HEK293 (cell line): ENCODE results near the gene ITGA11.
A peak's percentile ranks its signal among the peaks of the same experiment; 100 is the strongest.

Experiments
- CTCF ChIA-PET: fragments of 350-600 bp; formaldehyde crosslinking; extraction: SDS; loops from one replicate; lab custom pipeline; 2021; ENCODE audit warnings: antibody characterized with exemption; lab: Yijun Ruan, JAX
- POLR2A ChIA-PET: fragments of 300-600 bp; formaldehyde crosslinking; extraction: SDS; loops from one replicate; lab custom pipeline; 2020; ENCODE audit warnings: antibody characterized with exemption, inconsistent platforms; lab: Yijun Ruan, JAX
- H3K27ac ChIP-seq: fragments of 200-500 bp; sonication (Bioruptor generic); 2 replicates; pipeline ENCODE4 v1.5.1; 2014; ENCODE audit warnings: low read depth, low read length, control low read depth, inconsistent platforms; ENCODE audit errors: extremely low read depth
- H3K36me3 ChIP-seq, 2 experiments: fragments of 200-500 bp in 1 of 2; sonication (Bioruptor generic) in 1 of 2; 1 replicate in 1 of 2; 2 replicates in 1 of 2; pipeline ENCODE4 v1.5.1; 2014 to 2017; ENCODE audit warnings: inconsistent platforms in 2 of 2, low read length in 2 of 2; ENCODE audit not compliant: control insufficient read depth in 2 of 2, insufficient read depth in 1 of 2
- H3K4me1 ChIP-seq: fragments of 200-500 bp; sonication (Bioruptor generic); 2 replicates; pipeline ENCODE4 v1.5.1; 2014; ENCODE audit warnings: mild to moderate bottlenecking, low read length, inconsistent platforms; ENCODE audit not compliant: control insufficient read depth, insufficient read depth
- H3K4me3 ChIP-seq: 2 replicates; pipeline ENCODE4 v1.5.1; 2011; ENCODE audit warnings: low read depth, mild to moderate bottlenecking, control low read depth, low read length, moderate library complexity
- H3K9me3 ChIP-seq: fragments of 200-500 bp; sonication (Bioruptor generic); 2 replicates; pipeline ENCODE4 v1.5.1; 2014; ENCODE audit warnings: low read depth, low read length, inconsistent platforms; ENCODE audit not compliant: control insufficient read depth, insufficient read depth
- EGR2 ChIP-seq: fragments of 450-650 bp; formaldehyde crosslinking; IDR thresholded peaks from 2 replicates; pipeline ENCODE4 v1.5.1; 2016; ENCODE audit warnings: low read depth, missing biosample characterization, missing genetic modification characterization
- REPIN1 ChIP-seq: fragments of 450-650 bp; formaldehyde crosslinking; IDR thresholded peaks from 2 replicates; pipeline ENCODE4 v1.5.1; 2017; ENCODE audit warnings: missing biosample characterization, missing genetic modification characterization, low read depth
- ZBTB1 ChIP-seq: fragments of 450-650 bp; formaldehyde crosslinking; IDR thresholded peaks from 2 replicates; pipeline ENCODE4 v1.5.1; 2016; ENCODE audit warnings: missing biosample characterization, missing genetic modification characterization
- ZBTB21 ChIP-seq: fragments of 450-650 bp; formaldehyde crosslinking; IDR thresholded peaks from 2 replicates; pipeline ENCODE4 v1.5.1; 2017; ENCODE audit warnings: missing biosample characterization, missing genetic modification characterization
- ZFHX2 ChIP-seq: fragments of 450-650 bp; formaldehyde crosslinking; conservative IDR thresholded peaks from 2 replicates; pipeline ENCODE4 v1.5.1; 2016; ENCODE audit warnings: missing biosample characterization, missing genetic modification characterization
- ZFP37 ChIP-seq: fragments of 450-650 bp; formaldehyde crosslinking; IDR thresholded peaks from 2 replicates; pipeline ENCODE4 v1.5.1; 2016; ENCODE audit warnings: missing biosample characterization, missing genetic modification characterization
- ZNF157 ChIP-seq: fragments of 450-650 bp; formaldehyde crosslinking; IDR thresholded peaks from 2 replicates; pipeline ENCODE4 v1.5.1; 2016; ENCODE audit warnings: missing biosample characterization, missing genetic modification characterization
- ZNF174 ChIP-seq: fragments of 450-650 bp; formaldehyde crosslinking; IDR thresholded peaks from 2 replicates; pipeline ENCODE4 v1.5.0; 2017; ENCODE audit warnings: missing biosample characterization, mild to moderate bottlenecking, missing genetic modification characterization
- ZNF2 ChIP-seq: fragments of 450-650 bp; formaldehyde crosslinking; IDR thresholded peaks from 2 replicates; pipeline ENCODE4 v1.5.1; 2016; ENCODE audit warnings: missing biosample characterization, missing genetic modification characterization
- ZNF266 ChIP-seq: fragments of 450-650 bp; formaldehyde crosslinking; IDR thresholded peaks from 2 replicates; pipeline ENCODE4 v1.5.1; 2016; ENCODE audit warnings: missing biosample characterization, missing genetic modification characterization, low read depth
- ZNF292 ChIP-seq: fragments of 450-650 bp; formaldehyde crosslinking; IDR thresholded peaks from 2 replicates; pipeline ENCODE4 v1.5.1; 2016; ENCODE audit warnings: low read depth, missing biosample characterization, missing genetic modification characterization, borderline replicate concordance
- ZNF341 ChIP-seq: fragments of 450-650 bp; formaldehyde crosslinking; IDR thresholded peaks from 2 replicates; pipeline ENCODE4; 2016; ENCODE audit warnings: low read depth, missing biosample characterization, missing genetic modification characterization
- ZNF404 ChIP-seq: fragments of 450-650 bp; formaldehyde crosslinking; IDR thresholded peaks from 2 replicates; pipeline ENCODE4 v1.5.1; 2017; ENCODE audit warnings: missing biosample characterization, missing genetic modification characterization
- ZNF426 ChIP-seq: fragments of 450-650 bp; formaldehyde crosslinking; IDR thresholded peaks from 2 replicates; pipeline ENCODE4 v1.5.1; 2017; ENCODE audit warnings: missing biosample characterization, missing genetic modification characterization, mild to moderate bottlenecking, inconsistent platforms, moderate library complexity
- ZNF501 ChIP-seq: fragments of 450-650 bp; formaldehyde crosslinking; IDR thresholded peaks from 2 replicates; pipeline ENCODE4 v1.5.1; 2016; ENCODE audit warnings: missing biosample characterization, missing genetic modification characterization
- ZNF600 ChIP-seq: fragments of 450-650 bp; formaldehyde crosslinking; IDR thresholded peaks from 2 replicates; pipeline ENCODE4 v1.5.1; 2016; ENCODE audit warnings: missing biosample characterization, missing genetic modification characterization
- ZNF629 ChIP-seq: fragments of 450-650 bp; formaldehyde crosslinking; IDR thresholded peaks from 2 replicates; pipeline ENCODE4 v1.5.1; 2017; ENCODE audit warnings: missing biosample characterization, missing genetic modification characterization
- ZNF791 ChIP-seq: fragments of 450-650 bp; formaldehyde crosslinking; IDR thresholded peaks from 2 replicates; pipeline ENCODE4 v1.5.1; 2016; ENCODE audit warnings: missing biosample characterization, missing genetic modification characterization
- ZNF792 ChIP-seq: fragments of 450-650 bp; formaldehyde crosslinking; IDR thresholded peaks from 2 replicates; pipeline ENCODE4 v1.5.1; 2016; ENCODE audit warnings: missing biosample characterization, missing genetic modification characterization

The ITGA11 gene

DNA sequence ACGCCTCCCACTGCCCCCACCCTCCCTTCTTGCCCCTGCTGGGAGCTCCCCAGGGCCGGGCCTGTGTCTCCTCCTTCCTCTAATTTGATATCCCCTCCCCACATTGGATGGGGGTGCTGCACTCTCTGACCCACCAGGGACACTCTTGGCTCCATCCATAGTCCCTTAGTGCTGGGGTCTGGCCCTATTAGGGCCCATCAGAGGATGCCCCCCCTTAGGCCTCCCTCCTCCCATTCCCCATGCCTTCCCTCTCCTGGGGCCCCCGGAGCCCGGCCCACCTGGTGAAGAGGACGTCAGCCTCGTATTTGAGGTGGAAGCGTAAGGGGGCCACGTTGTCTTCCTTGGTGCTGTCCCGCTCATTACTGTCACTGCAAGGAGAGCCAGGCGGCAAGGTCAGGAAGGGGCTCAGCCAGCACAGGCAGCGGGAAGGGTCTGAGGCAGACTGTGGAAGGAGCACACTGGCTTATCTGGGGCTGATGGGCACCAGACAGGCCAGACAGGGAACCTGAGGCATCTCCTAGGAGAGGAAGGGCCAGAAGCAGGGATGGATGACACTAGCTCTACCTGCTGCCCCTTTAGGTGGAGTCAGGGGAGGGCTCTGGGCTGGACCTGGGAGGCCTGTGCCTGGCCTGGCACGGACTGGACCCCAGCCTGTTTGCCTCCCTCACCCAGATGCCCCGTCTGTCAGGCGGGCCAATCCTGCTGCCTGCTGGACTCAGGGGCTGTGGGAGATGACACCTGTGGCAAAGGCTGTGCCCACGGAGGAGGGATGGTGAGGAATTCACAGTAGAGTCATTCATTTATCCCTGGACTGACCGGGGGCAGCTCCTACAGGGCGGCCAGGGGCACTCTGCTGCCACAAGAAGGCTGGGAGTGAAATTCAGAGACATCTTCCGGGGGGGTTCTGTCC is 118.2 kb downstream of the ITGA11 start:
- ChIA-PET POLR2A (no interaction called here), CTCF (interaction anchor here (0.6 to 1.4 kb wide), 2 partner anchors 225 to 612 kb away, joined by 3 to 4 read pairs; no protein-coding TSS in a partner anchor)
- no peak overlapping the region for H3K4me3 ChIP-seq
- H3K4me1 ChIP-seq: no peaks in the 10 kb centered on the region
- H3K9me3 ChIP-seq: no peaks in the 10 kb centered on the region
- H3K27ac ChIP-seq: no peak overlapping the region
- TF ChIP-seq ZFP37 (tag by site-specific recombination) (no peak), ZNF792 (tag by site-specific recombination) (no peak), ZNF266 (tag by site-specific recombination) (no peak), ZBTB21 (tag by site-specific recombination) (no peak), ZNF157 (no peak), ZNF501 (tag by site-specific recombination) (no peak), ZNF292 (tag by site-specific recombination) (no peak), ZNF629 (tag by site-specific recombination) (no peak), ZNF2 (tag by site-specific recombination) (no peak), REPIN1 (tag by site-specific recombination) (no peak), ZBTB1 (tag by site-specific recombination) (no peak), EGR2 (tag by site-specific recombination) (no peak)
- TF ChIP-seq, all 188 proteins: peak for 0
- no peaks in the 10 kb centered on the region for H3K36me3 ChIP-seq

GRCh38 chr15:68312701-68313204 is 119.2 kb downstream of the ITGA11 start:
- Histone ChIP-seq H3K27ac (no peak overlapping the region), H3K9me3 (no peaks in the 10 kb centered on the region), H3K36me3 (no peaks in the 10 kb centered on the region), H3K4me1 (no peaks in the 10 kb centered on the region), H3K4me3 (no peak overlapping the region)
- ChIA-PET POLR2A (no interaction called here), CTCF (interaction anchor here (0.6 to 1.4 kb wide), 7 partner anchors 20 to 613 kb away, joined by 3 to 4 read pairs (median 4); no protein-coding TSS in a partner anchor)
- TF ChIP-seq EGR2 (tag by site-specific recombination) (peak; percentile 80), ZFHX2 (peak; percentile 87), ZNF600 (tag by site-specific recombination) (0 out of 2 replicates have a peak, but pooled peaks have one; percentile 16), ZNF341 (no peak)

GRCh38 chr15:68311859-68312557 is 120.0 kb downstream of the ITGA11 start:
- Histone ChIP-seq H3K36me3 (no peaks in the 10 kb centered on the region), H3K9me3 (no peaks in the 10 kb centered on the region), H3K27ac (no peak overlapping the region), H3K4me3 (no peak overlapping the region), H3K4me1 (no peaks in the 10 kb centered on the region)
- POLR2A ChIA-PET: no interaction called here
- CTCF ChIA-PET: interaction anchor here (0.6 to 2.1 kb wide), 5 partner anchors 56 to 246 kb away, joined by 3 to 12 read pairs (median 4); no protein-coding TSS in a partner anchor
- TF ChIP-seq ZNF791 (no peak), ZNF426 (tag by site-specific recombination) (no peak), ZNF404 (tag by site-specific recombination) (no peak), ZNF174 (tag by site-specific recombination) (no peak)
